Endothelial cell of umbilical vein (primary cell): ENCODE results near the gene G3BP1. TPM values are rescaled to one million over a fixed set of nuclear protein-coding genes. Genes with fewer than 3 reads are reported as not detected.

ENCODE experiments used
- BruUV-seq: library from RNA; stranded (reverse); fragments of 400-500 nt; replicated peaks from 2 replicates; lab custom pipeline; 2021; lab: Mats Ljungman, UMichigan
- CTCF ChIA-PET: fragments of 300-600, 350-600 bp; sonication (Branson Sonifier 250); formaldehyde crosslinking; loops from one replicate; lab custom pipeline; 2021; ENCODE audit warnings: antibody characterized with exemption, inconsistent platforms; lab: Charles Lee
- POLR2A ChIA-PET: fragments of 300-600, 350-600 bp; sonication (Branson Sonifier 250); formaldehyde crosslinking; loops from one replicate; lab custom pipeline; 2021; ENCODE audit warnings: antibody characterized with exemption, inconsistent platforms; lab: Charles Lee
- DNase-seq: peaks from one replicate; pipeline ENCODE4 v3.0.0-alpha.2; 2011; ENCODE audit warnings: low read depth, low spot score
- FAIRE-seq: peaks from 2 replicates; lab custom pipeline; 2011; peaks lifted over from hg19 to GRCh38; lab: Jason Lieb, UNC
- H2AFZ ChIP-seq: 2 replicates; pipeline ENCODE4 v1.6.0; 2012; ENCODE audit warnings: low read depth, low read length, control low read depth, inconsistent platforms
- H3K27ac ChIP-seq: 2 replicates; pipeline ENCODE4 v1.5.1; 2011; ENCODE audit warnings: low read depth, mild to moderate bottlenecking, control low read depth, low read length, moderate library complexity; ENCODE audit not compliant: insufficient read depth
- H3K27me3 ChIP-seq, 2 experiments: 2 replicates each; pipeline versions ENCODE4 v1.6.0 to v1.6.1; 2011; ENCODE audit warnings: low read length in 2 of 2, mixed read lengths in 1 of 2; ENCODE audit not compliant: control insufficient read depth in 2 of 2, insufficient read depth in 2 of 2
- H3K36me3 ChIP-seq, 2 experiments: 2 replicates in 1 of 2; 3 replicates in 1 of 2; pipeline ENCODE4 v1.5.1; 2011; ENCODE audit warnings: low read length in 2 of 2, mild to moderate bottlenecking in 1 of 2, moderate library complexity in 1 of 2; ENCODE audit not compliant: control insufficient read depth in 2 of 2, insufficient read depth in 2 of 2; ENCODE audit errors: extremely low read depth in 1 of 2
- H3K4me1 ChIP-seq: 3 replicates; pipeline ENCODE4 v1.5.1; 2011; ENCODE audit warnings: mild to moderate bottlenecking, low read length; ENCODE audit not compliant: control insufficient read depth, insufficient read depth; ENCODE audit errors: extremely low read depth
- H3K4me2 ChIP-seq: 2 replicates; pipeline ENCODE4 v1.6.1; 2011; ENCODE audit warnings: low read length, control low read depth, mixed read lengths; ENCODE audit not compliant: insufficient read depth
- H3K4me3 ChIP-seq, 3 experiments: fragments of 200-600 bp in 1 of 3; sonication (generic), shearing (Covaris generic) in 1 of 3; replicated peaks in 1 of 3; 2 replicates each; pipeline ENCODE4 v1.5.1; 2011 to 2016; ENCODE audit warnings: control low read depth in 3 of 3, low read length in 3 of 3, mild to moderate bottlenecking in 2 of 3, inconsistent platforms in 1 of 3, low read depth in 1 of 3, moderate library complexity in 1 of 3; ENCODE audit not compliant: insufficient read depth in 1 of 3
- H3K79me2 ChIP-seq: 2 replicates; pipeline ENCODE4 v1.6.0; 2012; ENCODE audit warnings: low read length, inconsistent platforms; ENCODE audit not compliant: control insufficient read depth, insufficient read depth
- H3K9ac ChIP-seq: replicated peaks from 2 replicates; pipeline ENCODE3; 2011; ENCODE audit warnings: low read length, control low read depth; ENCODE audit not compliant: insufficient read depth; ENCODE audit errors: extremely low read depth
- H3K9me1 ChIP-seq: replicated peaks from 3 replicates; pipeline ENCODE4 v1.6.0; 2011; ENCODE audit warnings: mild to moderate bottlenecking, low read length; ENCODE audit not compliant: control insufficient read depth, insufficient read depth; ENCODE audit errors: extremely low read depth
- H3K9me3 ChIP-seq: replicated peaks from 2 replicates; pipeline ENCODE4 v1.5.1; 2012; ENCODE audit warnings: low read length, inconsistent platforms; ENCODE audit not compliant: control insufficient read depth, insufficient read depth
- H4K20me1 ChIP-seq: replicated peaks from 2 replicates; pipeline ENCODE3; 2011; ENCODE audit warnings: mild to moderate bottlenecking, low read length; ENCODE audit not compliant: control insufficient read depth, insufficient read depth; ENCODE audit errors: extremely low read depth
- EZH2 ChIP-seq: IDR thresholded peaks from 2 replicates; pipeline ENCODE4 v1.6.1; 2012; ENCODE audit warnings: borderline replicate concordance, low read depth, mild to moderate bottlenecking, moderate library complexity, low read length, inconsistent platforms; ENCODE audit not compliant: severe bottlenecking
- FOS ChIP-seq: IDR thresholded peaks from 2 replicates; pipeline ENCODE4 v1.6.1; 2011; ENCODE audit warnings: mild to moderate bottlenecking, low read length, moderate library complexity, borderline replicate concordance; ENCODE audit not compliant: insufficient read depth
- GATA2 ChIP-seq: IDR thresholded peaks from 2 replicates; pipeline ENCODE4 v1.7.0; 2011; ENCODE audit warnings: low read depth, mild to moderate bottlenecking, moderate library complexity, mixed read lengths, low read length; ENCODE audit not compliant: insufficient read length, insufficient read depth
- JUN ChIP-seq: IDR thresholded peaks from 2 replicates; pipeline ENCODE4 v1.6.1; 2011; ENCODE audit warnings: borderline replicate concordance, low read depth; ENCODE audit not compliant: insufficient read length, insufficient read depth
- MYC ChIP-seq: IDR thresholded peaks from one replicate; pipeline ENCODE4 v1.6.1; 2011; ENCODE audit warnings: mild to moderate bottlenecking, low read depth, low read length
- POLR2A ChIP-seq: IDR thresholded peaks from 2 replicates; pipeline ENCODE4 v1.6.1; 2012; ENCODE audit warnings: low read depth, mild to moderate bottlenecking, control low read depth, low read length
- POLR2AphosphoS5 ChIP-seq: IDR thresholded peaks from 2 replicates; pipeline ENCODE4 v1.6.1; 2012; ENCODE audit warnings: low read depth, mild to moderate bottlenecking, control low read depth, low read length, moderate library complexity; ENCODE audit not compliant: insufficient read depth
- dilution Hi-C: fragments of 300-500 bp; cut with MboI; formaldehyde crosslinking; loops from one replicate; pipeline ENCODE4 v1.15.0; 2019; ENCODE audit warnings: low sequenced_read_pairs; ENCODE audit not compliant: extremely low pct_ligation_motif_present
- intact Hi-C: fragments of 100-400 bp; cut with micrococcal nuclease; formaldehyde crosslinking; loops from one replicate; pipeline ENCODE4 v1.10.0; 2022
- polyA plus RNA-seq, 4 experiments: library from polyadenylated mRNA; depleted of rRNA in 3 of 4; stranded (reverse) in 3 of 4; unstranded in 1 of 4; fragments of >200 nt; gene quantifications; 2 replicates each; pipeline versions ENCODE4 v1.2.1 to v1.2.3, GENCODE V29; 2011 to 2012; ENCODE audit warnings: missing spikeins in 1 of 4
- total RNA-seq: library from RNA; stranded (reverse); gene quantifications from 2 replicates; pipeline ENCODE4 v1.2.3, GENCODE V29; 2021
- TF ChIP-seq, protein P1 (sequence below): IDR thresholded peaks from 2 replicates; pipeline ENCODE4 v1.6.1; 2011; ENCODE audit not compliant: insufficient read depth, insufficient read length

The G3BP1 gene
- total and polyA plus RNA-seq, 2 donors (not counting 3 experiments of a cell fraction or from before 2014, with no cell fraction given), result 50.5 to 262 TPM

DNA sequence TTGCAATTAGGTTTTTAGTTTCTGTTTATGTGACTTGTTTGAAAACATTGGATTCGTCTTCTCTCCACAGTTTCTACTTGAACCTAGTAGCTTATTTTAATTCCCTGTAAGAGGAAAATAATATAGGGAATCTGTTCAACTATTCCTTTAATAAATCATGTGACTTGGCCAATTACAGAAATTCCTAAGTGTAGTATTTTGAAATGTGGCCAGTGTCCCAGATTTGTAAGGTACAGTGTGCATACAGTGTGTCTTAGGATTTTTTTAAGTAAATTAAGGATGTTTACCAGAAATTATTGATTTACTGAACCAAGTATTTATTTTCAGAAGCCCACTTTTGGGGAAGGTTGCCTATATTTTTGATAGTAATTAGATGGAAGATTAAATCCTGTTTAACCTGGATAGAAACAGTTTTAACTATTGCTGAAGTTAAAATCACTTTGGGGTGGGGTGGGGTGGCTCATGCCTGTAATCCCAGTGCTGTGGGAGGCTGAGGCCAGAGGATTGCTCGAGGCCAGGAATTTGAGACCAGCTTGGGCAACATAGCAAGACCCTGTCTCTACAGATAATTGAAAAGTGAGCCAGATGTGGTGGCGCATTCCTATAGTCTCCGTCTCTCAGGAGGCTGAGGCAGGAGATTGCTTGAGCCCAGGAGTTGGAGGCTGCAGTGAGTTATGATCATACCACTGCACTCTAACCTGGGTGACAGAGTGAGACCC is 36.9 kb downstream of the G3BP1 start:
- no peak overlapping the region for H3K4me3 ChIP-seq
- H4K20me1 ChIP-seq, result peaks cover 7% of the 10 kb centered on the region
- BruUV-seq, result no TSS peak
- no peaks in the 10 kb centered on the region for H3K9me3 ChIP-seq
- ChIA-PET CTCF (interaction anchor here (0.7 to 1.5 kb wide), 4 partner anchors 9 to 17 kb away, joined by 3 to 7 read pairs (median 4); no protein-coding TSS in a partner anchor), POLR2A (no interaction called here)
- intact Hi-C loops, result no loop called here
- dilution Hi-C loops, result no loop called here
- no peak overlapping the region for H3K27ac ChIP-seq
- no peak overlapping the region for H2AFZ ChIP-seq
- H3K79me2 ChIP-seq, result peaks cover 61% of the 10 kb centered on the region
- H3K27me3 ChIP-seq, result no peaks in the 10 kb centered on the region
- H3K4me1 ChIP-seq, result no peaks in the 10 kb centered on the region
- FAIRE-seq (no peak), DNase-seq (no peak)
- no peak overlapping the region for H3K4me2 ChIP-seq
- no peak for TF ChIP-seq POLR2AphosphoS5
- TF ChIP-seq POLR2A, result no peak
- TF ChIP-seq GATA2, result no peak
- no peak for TF ChIP-seq JUN
- TF ChIP-seq, protein P1, sequence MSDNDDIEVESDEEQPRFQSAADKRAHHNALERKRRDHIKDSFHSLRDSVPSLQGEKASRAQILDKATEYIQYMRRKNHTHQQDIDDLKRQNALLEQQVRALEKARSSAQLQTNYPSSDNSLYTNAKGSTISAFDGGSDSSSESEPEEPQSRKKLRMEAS, result no peak
- no peaks in the 10 kb centered on the region for H3K9me1 ChIP-seq
- H3K36me3 ChIP-seq, result peaks cover 14 to 35% of the 10 kb centered on the region in 2 experiments
- H3K9ac ChIP-seq, result no peak overlapping the region

DNA sequence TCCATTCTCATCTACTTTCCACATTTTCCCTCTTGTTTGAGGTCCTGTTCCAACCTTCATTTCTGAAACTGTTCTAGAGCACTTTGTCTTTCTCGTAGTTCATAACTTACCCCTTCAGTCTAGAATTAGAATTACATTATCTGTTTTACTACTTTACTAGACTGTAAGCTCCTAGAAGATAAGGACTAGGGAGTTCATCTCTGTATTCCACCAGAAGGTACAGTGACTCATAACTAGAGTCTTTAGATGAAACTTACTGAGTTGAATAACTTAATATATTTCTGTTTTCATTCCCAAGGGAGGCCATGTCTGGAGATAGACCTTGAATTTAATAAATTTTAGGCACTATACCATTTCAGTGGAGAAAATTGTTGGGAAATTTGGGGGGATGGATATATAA is 38.7 kb downstream of the G3BP1 start:
- BruUV-seq, result no TSS peak
- Histone ChIP-seq H3K36me3 (peaks cover 10 to 32% of the 10 kb centered on the region in 2 experiments), H3K79me2 (peaks cover 44% of the 10 kb centered on the region), H2AFZ (no peak overlapping the region), H3K4me2 (no peak overlapping the region), H3K4me1 (no peaks in the 10 kb centered on the region), H3K9ac (no peak overlapping the region), H3K27ac (no peak overlapping the region), H3K9me3 (no peaks in the 10 kb centered on the region), H3K4me3 (no peak overlapping the region), H3K9me1 (no peaks in the 10 kb centered on the region), H4K20me1 (peaks cover 7% of the 10 kb centered on the region), H3K27me3 (no peaks in the 10 kb centered on the region)
- intact Hi-C loops, result no loop called here
- DNase-seq (no peak), FAIRE-seq (no peak)
- POLR2A ChIA-PET, result no interaction called here
- TF ChIP-seq, protein P1, result no peak
- no peak for TF ChIP-seq GATA2
- TF ChIP-seq POLR2AphosphoS5, result no peak
- TF ChIP-seq FOS, result peak; percentile 28
- TF ChIP-seq POLR2A, result no peak
- TF ChIP-seq EZH2, result no peak
- TF ChIP-seq MYC, result no peak
- dilution Hi-C loops, result no loop called here
- CTCF ChIA-PET, result interaction anchor here (0.9 to 1.9 kb wide), 4 partner anchors 8 to 15 kb away, joined by 3 to 7 read pairs (median 4); no protein-coding TSS in a partner anchor
